NCI-H526 (cell line): ENCODE data around the gene LRRC4.

ENCODE experiments used
- DNase-seq, 2 experiments: peaks; one replicate each; lab custom pipeline; 2025; lab: John Stamatoyannopoulos, UW

LRRC4 gene

DNA sequence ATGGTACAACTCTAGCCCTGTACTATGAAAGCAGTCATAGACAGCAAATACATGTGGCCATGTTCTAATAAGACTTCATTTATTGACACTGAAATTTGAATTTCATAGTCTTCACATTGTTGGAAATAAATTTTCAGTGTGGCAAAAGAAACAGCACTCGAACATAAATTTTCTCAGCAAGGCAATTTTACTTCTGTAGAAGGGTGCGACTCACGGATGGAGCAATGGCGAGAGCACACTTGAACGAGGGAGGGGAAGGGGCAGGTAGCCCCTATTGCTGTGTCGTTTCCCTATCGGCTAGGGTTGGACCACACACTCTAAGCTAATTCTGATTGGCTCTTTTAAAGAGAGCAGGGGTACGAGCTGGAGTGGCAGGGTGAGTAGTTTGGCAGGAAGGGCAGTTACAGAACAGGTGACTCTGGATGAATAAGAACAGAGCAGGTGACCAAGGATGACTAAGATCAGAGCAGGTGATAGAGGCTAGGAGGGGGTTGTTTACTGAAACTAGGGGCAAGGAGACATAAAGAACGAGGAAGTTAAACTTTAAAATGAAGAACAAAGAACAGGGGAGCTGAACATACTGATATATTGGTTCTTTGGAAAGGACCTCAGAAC, 52.0 kb downstream of the LRRC4 start:
- DNase-seq: no peak

DNA sequence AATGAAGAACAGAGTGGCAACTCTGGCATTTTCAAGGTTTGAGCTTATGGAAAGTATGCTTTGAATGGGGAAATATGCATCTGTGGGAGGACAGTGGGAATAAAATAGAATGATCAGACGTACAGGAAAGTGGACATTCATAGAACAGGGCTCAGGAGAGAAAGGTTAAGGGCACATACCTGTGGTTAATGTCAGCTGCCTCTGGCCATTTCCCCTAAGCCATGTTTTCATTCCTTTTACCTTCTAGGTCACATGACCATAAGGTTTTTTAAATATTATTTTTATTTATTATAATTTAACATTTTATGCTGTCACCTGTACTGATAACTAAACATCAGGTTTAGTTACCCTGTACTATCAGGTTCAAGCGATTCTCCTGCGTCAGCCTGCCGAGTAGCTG, 52.8 kb downstream of the LRRC4 start:
- no peak for DNase-seq
